Smooth muscle cell of bladder (primary cell): ENCODE measurements around the gene ITGB3. TPM values are rescaled to one million over a fixed set of nuclear protein-coding genes. Genes with fewer than 3 reads are reported as not detected.

ENCODE experiments used
- total RNA-seq: library from RNA; depleted of rRNA; stranded (reverse); fragments of >200 nt; gene quantifications from 2 replicates; pipeline ENCODE4 v1.2.3, GENCODE V29; 2014

The ITGB3 gene
- 15.6 and 22.0 TPM in 2 replicates for total RNA-seq

DNA sequence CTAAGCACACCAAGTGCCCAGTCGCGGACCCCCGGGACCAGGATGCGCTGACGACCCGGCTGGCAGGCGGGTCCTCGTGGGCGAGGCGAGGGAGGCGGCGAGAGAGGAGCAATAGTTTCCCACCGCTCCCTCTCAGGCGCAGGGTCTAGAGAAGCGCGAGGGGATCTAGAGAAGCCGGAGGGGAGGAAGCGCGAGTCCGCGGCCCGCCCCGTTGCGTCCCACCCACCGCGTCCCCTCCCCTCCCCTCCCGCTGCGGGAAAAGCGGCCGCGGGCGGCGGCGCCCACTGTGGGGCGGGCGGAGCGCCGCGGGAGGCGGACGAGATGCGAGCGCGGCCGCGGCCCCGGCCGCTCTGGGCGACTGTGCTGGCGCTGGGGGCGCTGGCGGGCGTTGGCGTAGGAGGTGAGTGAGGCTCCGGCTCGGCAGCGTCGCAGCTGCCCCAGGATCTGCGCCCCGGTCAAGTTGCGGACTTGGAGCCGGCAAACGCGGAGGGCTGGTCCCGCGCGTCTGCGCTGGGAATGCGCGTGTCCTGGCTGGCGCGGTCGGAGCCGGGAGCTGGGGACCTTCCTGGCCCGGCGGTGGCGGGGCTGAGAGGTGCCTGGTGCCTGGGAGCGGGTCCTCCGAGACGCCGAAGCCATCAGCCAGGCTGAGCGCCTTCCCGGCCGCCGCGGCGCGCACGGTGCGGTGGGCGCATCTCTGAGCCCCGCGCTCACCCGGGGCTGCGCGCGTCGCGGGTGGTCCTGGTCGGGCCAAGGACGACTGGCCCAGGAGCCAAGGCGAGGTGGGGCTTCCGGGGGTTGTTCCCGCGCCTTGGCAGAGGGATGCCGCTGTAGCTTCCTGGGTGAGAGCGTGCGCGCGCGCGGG lies at the start of gene ITGB3:
TSS of gene ITGB3 (plus strand) at position 287 of the 862 bp plus-strand sequence. CDS start at position 322, 35 bp downstream.

DNA sequence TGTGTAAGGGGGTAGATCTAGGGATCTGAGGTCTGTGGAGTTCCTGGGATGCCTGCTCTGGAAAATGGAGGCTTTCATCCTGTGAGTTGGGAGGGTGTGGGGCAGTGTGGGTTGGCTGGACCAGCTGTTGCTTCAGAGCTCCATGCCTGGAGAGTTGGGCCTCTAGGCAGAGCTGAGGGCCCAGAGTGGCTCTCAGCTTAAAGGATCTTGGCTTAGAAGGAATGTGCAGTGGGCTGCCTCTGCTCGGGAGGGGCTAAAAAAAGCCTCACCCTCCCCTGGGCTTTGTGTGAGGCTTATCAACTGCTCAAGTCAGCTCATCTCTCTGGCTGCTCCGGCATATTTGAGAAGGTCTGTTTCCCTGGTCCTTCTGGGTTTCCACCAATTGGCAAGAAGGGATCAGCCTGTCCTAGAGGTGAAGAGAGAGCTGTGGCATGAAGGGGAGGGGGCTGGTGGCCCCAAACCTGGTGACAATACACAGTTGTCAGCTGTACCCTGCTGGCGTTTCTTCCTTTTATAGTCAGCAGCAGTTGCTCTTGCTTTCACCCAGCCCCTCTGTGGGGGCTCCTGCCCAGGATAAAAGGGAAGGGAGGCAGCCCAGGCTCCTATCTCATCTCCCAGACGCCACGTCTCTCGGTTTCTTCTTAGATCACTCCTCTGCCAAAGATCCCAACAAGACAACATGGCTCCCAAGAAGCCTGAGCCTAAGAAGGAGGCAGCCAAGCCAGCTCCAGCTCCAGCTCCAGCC lies 44.7 kb upstream of the ITGB3 start, which contains the start of gene MYL4:
TSS of gene MYL4 (plus strand) at position 605 of the 745 bp plus-strand sequence. CDS start at position 680, 75 bp downstream.

DNA sequence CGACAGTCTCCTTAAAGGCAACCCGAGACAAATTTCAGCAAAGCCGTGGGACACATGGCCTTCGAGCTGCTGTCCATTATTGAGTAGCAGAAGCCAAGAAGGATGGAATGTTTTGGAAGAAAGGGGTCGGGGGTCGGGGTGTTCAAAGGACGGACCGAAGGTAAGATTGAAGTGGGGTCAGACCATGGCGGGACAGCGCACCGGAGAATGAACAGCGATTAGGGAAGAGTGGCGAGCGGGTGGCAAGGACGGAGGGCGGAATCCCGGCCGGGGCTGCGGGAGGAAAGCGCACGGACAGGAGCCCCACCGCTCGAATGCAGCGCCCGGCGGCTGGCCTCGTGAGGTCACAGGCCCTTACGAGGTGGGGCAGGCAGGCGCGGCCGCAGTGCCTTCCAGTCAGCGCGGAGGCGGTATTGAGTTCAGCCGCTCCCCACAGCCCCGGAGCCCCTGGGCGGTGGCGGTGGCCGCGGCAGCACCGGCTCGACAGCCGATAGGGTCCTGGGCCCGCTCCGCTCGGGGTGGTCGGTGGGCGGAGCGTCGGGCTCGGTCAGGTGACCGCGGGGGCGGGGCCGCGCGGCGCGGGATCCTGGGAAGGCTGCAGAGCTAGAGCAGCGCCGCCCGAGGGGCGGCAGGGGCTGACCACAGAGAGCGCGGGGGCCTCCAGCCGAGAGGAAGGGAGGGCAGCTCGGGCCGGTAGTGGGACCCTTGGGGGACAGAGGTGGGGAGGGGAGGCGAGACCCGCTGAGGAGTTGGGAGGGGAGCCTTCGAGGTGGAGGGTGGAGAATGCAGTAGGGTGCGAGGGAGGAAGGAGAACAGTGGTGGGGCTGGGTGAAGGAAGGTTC lies 70.0 kb downstream of the ITGB3 start, which contains the start of gene EFCAB13:
TSS of gene EFCAB13 (plus strand) at position 574 of the 842 bp plus-strand sequence. CDS start 4,399 bp downstream, outside the sequence.

Other genes starting within 250 kb of the ITGB3 start
- 88.3 and 105 TPM in 2 replicates for gene CDC27, start 64.5 kb upstream of the ITGB3 start, total RNA-seq
- gene MYL4, start 44.5 kb upstream of the ITGB3 start, total RNA-seq: 0.18 TPM in 1 of 2 replicates, not detected in the other
- gene EFCAB13, start 70.1 kb downstream of the ITGB3 start, total RNA-seq: 3.5 and 6.8 TPM in 2 replicates